ENCODE measurements around the gene NPC1.
A peak's percentile ranks its signal among the peaks of the same experiment; 100 is the strongest.
"Not testable (repeated sequence)": the region's sequence is repeated elsewhere in the genome, so short reads cannot be mapped to it uniquely, and the experiment has no call there.

NPC1 gene

DNA sequence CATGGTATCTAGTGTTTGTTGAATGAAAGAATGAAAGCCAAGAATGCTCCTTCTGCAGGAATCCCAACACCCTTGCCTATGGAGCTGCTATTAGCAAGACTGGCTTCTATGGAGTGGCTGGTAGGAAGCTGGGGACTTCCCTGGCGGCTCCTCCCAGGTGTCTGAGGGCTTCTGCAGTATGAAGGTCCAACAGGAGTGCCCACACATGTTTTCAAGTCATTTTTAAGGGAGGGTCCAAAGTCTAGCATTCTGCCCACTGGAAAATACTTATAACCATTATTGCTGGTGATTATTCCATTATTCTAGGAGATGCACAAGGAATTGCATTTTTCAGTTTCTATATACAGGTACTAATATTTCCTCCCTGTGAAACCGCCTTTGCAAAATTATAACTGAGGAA lies 21.9 kb upstream of the NPC1 start:
- DNase-seq, result no peak

DNA sequence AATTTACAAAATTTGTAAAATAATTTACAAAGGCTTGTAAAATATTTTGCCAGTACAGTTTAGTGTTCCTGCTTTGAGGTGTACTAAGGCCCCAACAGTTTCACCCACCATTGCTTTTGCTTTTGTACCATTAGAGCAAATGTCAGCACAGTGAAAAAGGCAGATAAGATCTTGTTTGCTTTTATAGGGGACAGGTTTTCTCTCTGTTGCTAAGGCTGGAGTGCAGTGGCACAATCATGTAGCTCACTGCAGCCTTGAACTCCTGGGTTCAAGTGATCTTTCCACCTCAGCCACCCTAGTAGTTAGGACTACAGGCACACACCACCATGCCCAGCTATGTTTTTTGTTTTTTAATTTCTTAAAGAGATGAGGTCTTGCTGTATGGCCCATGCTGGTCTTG lies 19.6 kb upstream of the NPC1 start:
- no peak for DNase-seq

DNA sequence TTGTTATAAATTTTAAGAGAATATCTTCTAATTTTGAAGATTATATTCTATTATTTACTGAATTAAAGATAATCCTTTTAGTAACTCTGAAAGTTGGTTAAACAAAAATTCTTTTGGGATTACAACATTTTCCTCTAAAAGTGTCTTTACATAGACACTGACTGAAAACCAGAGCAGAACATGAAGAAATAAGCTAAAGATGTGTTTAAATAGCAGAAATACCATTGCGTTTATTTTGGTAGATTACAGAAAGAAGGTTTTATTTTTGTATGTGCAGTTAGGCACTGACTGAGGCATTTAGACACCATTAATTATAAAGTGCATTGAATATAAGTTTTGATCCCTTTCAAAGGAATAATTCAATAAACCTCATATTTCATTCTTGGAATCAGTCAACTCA lies 13.5 kb upstream of the NPC1 start:
- no peak for DNase-seq

DNA sequence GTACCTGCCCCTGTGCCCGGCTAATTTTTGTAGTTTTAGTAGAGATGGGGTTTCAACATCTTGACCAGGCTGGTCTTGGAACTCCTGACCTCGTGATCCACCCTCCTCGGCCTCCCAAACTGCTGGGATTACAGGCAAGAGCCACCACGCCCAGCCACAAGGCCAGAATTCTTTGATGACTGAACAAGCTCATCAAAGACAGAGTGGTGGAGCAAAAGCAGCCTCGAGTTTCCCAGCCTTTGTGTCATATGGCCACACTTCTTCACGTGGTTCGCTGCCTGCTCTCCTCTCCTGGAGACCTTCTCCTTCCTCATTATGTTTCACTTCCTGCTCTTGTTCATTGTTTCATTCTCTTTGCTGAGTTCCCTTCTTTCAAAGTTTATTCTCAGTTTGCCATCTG lies 9.9 kb upstream of the NPC1 start:
- DNase-seq, result no peak

DNA sequence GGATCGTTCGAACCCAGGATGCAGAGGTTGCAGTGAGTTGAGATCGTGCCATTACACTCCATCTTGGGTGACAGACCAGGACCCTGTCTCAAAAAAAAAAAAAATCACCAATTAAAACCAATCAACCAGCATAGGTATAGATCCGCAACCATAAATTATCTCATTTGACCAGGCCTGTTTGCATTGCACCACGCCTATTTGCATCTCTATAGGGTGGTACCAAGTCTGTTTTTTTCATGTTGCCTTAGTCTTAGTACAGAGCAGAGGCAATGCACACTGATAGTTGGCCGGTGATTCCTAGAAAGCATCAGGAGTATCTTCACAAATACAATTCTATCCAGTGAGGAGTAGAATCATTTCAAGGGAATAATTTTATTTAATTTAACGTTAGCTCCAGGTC lies 9.3 kb upstream of the NPC1 start:
- DNase-seq, result no peak

DNA sequence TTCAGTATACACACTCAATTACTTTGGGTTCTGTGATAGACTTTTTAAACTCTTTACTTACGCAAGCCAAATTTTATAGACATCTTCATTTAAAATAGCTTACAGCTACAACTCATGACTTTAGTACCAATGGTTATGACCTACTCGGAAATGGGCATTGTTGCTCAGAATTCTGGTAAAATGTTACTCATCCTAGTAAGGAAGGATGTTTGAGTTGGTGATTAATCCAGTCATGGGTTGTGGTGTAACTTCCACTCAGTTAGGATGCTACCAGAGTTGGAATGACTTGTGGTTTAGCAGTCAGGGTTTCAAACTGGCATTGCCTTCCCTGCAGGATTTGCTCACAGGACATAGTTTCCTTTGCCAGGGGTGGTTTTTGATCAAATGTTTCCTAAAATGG lies 7.4 kb upstream of the NPC1 start:
- peak; percentile 13 to 24 for DNase-seq

DNA sequence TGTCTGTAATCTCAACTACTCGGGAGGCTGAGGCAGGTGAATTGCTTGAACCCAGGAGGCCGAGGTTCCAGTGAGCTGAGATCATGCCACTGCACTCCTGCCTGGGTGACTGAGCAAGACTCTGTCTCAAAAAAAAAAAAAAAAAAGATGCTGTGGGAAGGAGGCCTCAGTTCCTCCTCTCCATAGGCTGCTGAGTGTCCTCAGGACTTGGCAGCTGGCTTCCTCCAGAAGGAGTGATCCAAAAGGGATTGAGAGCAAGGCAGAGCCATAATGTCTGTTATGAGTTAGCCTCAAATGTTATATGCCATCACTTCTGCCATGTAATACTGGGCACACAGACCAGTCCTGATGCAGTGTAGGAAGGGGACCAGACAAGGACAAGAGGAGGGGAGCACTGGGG lies 6.6 kb upstream of the NPC1 start:
- no peak for DNase-seq

DNA sequence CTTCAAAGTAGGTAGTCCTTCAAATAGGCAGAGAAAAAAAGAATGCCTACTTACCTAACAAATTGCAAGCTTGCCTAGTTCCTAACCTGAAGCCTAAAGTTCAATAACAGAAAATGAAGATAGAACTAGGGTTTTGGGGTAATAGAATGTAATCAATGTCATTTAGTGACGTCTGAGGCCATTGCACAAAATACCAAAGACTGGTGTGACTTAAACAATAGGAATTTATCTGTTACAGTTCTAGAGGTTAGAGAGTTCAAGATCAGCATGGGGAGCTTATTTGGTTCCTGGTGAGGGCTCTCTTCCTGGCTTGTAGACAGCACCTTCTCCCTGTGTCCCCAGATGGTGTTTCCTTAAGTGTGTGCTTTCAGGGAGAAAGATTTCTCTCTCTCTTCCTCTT lies 4.7 kb upstream of the NPC1 start:
- DNase-seq, result no peak

DNA sequence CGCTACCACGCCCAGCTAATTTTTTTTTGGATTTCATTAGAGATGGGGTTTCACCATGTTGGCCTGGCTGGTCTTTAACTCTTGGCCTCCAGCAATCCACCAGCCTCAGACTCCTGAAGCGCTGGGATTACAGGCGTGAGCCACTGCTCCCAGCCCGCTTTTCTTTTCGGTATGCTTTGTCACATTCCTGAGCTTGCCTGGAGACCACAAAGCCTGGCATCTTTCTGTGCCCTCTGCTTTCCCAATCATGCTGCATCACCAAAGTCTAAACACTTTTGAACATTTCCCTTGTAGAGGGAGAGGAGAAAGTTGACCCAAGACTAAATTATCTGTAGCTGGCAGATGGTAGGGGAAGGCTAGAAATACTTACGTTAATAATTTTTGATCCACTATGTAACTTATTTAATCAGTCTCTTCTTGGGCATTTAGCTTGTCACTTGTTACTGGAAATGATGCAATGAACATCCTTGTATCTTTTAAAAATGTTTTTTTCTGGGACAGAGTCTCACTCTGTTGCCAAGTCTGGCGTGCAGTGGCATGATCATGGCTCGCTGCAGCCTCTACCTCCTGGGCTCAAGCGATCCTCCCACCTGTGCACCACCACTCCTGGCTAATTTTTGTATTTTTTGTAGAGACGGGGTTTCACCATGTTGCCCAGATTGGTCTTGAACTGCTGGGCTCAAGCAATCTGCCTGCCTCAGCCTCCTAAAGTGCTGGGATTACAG lies 2.7 kb upstream of the NPC1 start:
- no peak for DNase-seq

DNA sequence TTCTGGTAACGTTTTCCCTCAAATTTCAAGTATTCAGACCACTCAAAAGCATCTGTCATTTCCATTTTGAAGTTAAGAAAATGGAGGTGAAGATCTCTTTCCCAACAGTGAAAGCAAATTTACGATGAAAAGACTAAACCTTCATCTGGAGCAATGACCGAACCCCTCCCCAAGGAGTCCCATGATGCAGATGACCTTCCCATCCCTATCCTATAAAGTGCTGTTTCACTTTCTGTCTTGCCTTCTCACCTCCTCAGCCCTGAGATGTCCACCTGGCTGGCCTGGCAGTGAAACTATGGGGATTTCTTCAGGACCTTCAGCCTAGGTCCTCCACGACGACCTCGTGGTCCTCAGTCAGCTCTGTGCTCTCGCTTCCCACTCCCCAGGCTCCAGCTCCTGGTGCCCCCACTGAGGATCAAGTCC lies 925 bp upstream of the NPC1 start:
- no peak for DNase-seq

DNA sequence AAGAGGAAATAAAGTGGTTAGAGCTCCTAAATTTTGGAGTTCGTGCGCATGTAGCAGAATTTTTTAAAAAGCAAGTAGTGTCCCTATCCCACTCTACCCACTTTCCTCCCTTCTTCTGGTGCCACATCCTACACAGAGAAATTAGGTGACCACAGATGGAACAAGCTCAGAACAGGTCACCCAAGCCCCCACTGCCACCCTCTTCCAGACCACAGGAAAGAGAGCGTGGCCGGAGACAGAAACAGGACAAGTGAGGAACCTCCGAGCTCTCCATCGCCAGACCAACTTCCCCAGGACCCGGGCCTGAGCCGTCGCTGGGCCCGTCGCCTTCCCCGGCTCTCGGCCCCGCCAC lies 433 bp downstream of the NPC1 start:
- peak in 1 of 2 experiments; percentile 35 for DNase-seq

DNA sequence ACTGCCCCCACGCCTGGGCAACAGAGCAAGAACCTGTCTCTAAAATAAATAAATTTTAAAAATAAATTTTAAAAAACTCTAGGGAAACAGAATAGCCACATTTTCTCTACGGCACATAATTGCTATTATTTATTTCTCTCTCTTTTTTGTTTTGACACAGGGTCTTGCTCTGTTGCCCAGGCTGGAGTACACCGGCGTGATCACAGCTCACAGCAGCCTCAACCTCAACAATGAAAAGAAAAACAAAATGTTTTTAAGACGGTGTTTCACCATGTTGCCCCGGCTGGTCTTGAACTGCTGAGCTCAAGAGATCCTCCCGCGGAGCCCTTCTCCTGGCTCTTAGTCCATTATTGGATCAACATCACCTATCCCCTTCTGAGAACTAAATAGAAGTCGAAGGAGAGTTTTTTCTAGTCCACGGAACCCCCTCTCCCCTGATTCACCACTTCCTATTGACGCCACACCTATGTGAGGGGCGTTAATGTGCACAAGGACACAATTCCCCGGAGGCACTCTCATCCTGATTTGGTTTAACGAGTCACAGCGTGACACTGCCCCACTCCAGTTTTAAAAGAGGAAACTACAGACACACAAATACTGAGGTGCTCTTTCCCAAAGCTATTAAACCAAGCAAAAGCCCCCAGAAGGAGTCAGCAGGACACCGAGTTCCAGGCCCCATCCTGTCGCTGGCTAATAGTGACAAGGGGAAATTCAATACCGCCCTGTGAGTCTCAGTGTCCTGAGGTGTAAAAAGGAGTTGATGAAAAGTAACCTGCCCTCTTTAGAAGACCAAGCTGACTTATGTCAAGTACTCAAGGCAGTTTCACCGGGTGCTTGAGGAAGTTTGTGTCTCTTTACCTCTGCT lies 1.1 kb downstream of the NPC1 start:
- peak; percentile 9 to 14 for DNase-seq

DNA sequence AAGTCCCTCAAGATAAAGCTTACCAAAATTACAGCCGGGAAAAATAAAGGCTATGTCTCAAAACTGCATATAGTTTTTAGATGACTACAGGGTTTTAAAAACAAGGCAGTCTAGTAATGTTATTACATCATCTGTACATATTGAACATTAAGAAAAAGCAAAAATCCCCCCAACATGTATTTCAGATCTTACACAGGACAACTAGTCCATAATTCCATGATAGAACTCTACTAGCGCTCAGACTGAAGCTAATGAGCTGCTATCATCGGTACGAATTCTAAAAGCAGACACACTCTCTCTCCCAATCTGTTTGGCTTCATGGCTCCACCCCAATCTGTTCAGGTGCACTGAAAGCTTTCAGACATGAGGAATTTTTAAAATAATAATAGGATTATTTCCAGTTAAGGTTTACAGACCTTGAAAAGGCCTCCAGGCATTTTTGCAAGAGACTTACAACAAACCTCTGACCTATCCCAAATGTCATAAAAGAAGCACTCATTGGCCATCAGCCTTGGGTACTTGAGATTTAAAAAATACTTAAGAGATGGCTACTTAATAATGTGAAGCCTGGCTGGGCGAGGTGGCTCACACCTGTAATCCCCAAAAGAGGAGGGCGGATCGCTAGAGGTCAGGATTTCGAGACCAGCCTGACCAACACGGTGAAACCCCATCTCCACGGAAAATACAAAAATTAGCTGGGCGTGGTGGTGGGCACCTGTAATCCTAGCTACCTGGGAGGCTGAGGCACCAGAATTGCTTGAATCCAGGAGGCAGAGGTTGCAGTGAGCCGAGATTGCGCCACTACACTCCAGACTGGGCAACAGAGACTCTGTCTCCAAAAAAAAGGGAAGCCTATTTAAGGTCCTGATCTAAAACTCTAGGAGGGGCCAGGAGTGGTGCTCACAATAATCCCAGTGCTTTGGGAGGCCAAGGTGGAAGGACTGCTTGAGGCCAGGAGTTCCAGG lies 2.0 kb downstream of the NPC1 start:
- peak; percentile 2 to 27 for DNase-seq

DNA sequence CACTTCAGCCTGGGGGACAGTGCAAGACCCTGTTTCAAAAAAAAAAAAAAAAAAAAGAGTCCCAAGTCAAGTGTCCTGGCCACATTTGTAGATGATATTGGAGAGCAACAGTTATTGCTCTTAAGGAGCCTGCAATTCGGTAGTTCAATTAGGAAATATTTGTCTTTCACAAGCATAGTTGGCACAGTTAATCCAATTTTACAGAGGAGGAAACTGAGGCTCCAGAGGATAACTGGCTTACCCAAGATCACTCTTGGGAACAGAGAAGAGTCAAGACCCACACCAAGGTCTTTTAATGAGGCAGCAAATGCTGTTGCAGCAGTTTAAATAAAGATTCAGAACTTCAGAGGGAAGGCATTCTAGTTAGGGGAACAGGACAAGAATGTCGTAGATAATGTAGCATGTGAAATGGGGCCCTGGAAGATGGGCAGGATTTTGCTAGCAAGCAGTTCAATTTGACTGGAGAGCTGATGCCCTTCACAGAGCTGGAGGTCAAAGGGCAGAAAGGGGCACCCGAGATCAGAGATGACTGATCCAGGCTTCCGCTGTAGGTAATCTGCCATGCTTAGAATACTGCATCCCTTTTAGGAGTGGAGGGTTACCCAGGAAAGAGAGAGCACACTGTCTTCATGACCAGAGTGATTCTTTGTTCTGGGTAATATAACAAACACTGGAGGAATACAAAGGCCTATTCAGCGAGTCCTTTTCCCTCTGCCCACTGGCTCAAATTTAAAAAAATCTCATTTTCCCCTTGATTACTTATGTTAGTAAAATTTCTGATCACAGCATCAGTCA lies 3.0 kb downstream of the NPC1 start:
- no peak for DNase-seq

DNA sequence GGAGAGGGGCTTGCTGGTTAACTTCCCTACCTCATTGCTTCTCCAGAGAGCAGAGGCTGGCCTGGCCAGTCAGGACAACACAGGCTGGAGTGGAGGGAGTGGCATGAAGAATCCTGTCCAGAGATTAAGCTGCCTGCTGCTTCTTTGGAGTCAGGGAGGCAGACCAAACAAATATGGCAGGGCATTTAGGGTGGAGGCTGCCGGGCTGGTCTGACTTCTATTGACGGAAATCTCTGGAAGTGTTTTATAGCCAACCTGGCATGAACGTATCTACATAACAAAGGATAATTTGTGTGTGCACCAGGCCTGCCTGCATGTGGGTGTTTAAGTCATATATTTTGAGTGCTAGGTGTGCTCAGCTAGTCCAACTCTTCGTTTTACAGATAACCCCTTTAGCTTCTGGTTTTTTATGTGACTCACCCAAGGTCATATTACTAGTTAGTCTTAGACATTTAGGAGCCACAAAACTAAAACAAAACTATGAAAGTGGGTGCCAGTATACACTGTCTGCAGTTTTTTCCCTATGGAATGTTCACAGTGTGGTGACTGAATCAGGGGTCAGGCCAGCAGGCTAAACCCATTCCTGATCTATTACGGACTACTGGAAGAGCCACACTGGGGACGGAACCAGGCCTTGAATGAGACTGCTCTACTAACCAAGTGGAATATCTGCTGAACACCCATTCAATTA lies 5.5 kb downstream of the NPC1 start:
- DNase-seq, result no peak

DNA sequence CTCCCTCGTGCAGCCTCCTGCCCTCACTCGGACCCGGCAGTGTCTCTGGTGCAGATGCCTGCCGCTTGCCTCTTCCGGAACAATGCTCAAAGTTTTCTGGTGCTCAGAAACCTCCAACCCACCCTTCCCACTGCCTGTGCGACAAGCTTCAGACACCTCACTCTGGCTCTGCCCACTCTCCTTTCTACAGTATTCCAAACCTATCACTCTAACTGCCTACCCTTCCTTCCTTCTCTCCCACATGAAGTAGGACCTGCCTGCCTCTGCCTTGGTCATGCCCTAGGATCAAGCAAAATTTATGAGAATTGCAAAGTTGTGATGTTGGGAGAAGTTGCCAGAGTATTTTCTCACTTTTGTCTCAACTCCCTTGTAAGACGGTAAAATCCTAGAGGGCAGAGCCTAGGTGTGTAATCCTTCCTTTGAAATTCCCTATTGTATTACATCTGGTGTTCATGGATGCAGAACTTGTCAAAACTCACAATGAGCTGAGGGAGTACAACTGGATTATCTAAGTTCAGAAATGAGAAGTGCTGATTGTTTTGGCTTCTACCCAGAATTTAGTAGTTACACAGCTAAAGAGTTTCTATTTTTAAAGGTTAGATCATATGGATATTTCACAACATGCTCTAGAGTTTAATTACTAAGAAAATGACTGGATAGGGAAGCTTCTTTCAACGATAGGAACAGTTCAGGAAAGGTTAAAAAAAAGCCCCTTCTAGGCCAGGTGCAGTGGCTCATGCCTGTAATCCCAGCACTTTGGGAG lies 7.2 kb downstream of the NPC1 start:
- DNase-seq, result peak; percentile 50 to 66

DNA sequence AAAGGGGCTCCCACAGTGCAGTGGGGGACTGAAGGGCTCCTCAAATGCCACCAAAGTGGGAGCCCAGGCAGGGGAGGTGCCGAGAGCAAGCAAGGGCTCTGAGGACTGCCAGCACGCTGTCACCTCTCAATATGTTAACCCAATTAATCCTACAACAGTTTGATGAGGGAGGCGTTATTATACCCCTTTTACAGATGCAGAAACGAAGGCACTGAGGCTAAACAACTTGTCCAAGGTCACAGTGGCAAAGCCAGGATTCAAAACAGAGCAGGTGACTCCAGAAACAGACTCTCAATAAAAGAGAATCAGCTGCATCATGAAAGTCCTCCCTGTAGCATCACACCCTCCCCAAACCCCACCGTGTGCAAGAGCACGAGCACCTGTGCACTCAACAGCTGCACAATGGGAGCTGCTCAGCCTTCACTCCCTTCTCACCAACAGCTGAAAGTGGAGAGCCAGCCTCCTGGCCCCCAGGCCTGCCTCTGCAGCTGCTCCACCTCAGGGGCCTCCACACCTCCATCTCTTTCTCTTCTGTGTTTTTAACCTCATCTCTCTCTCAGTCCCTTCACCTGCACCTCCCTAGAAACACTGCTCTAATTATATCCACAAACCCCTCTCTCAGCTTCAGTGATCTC lies 8.1 kb downstream of the NPC1 start:
- DNase-seq, result no peak

DNA sequence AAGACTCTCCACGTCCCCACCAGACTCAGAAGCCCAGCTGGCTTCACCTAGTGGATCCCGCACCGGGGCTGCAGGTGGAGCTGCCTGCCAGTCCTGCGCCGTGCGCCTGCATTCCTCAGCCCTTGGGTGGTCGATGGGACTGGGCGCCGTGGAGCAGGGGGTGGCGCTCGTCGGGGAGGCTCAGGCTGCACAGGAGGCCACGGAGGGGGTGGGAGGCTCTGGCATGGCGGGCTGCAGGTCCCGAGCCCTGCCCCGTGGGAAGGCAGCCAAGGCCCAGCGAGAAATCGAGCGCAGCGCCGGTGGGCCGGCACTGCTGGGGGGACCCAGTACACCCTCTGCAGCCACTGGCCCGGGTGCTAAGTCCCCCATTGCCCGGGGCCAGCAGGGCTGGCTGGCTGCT lies 8.8 kb downstream of the NPC1 start:
- not testable (repeated sequence) for DNase-seq

DNA sequence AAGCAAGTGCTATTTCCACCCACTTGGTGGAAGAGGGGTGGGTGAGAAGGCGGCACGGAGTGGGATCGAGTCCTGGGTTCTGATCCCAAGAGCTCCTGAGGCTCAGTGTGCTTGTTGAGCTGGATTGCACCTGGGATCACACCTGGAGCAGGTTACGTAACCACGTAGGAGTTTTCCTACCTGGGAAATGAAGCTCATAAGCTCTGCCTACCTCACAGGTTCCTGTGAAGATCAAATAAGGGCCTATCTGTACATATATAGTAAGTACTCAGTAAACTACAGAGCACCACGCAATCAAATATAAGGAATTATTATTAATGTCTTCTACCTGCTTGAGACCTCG lies 11.0 kb downstream of the NPC1 start:
- DNase-seq, result no peak

DNA sequence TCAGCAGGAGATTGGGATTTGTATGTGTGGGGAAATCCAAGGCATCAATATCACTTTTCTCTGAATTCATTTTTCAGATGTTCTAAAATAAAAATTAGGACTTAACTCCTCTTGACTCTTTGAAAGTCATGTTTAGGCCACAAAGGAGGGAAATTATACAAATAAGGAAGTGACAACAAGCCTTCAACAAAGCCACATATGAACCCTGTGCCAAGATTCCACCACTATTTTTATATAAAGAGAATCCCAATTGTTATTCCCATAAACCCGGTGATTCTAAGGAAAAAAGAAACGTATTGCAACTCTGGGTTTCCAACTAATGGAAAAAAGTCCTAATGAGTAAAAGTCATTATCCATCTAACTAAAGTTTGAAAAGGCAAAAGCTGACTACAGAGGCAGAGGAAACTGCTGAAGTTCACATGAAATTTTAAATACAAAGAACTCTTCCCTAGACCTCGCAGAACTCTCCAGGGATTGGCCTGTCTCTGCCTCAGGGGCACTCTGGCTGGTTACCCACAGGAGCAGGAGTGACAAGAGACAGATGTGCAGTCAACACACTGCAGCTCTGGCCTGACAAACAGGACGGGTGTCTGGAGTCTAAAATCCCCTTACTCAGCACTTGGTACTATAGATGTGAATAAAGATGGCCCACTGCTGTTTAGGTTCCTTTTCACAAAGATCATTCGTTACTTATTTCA lies 11.5 kb downstream of the NPC1 start:
- no peak for DNase-seq
